ENCODE results near the gene TMEM151B.

Gene TMEM151B

GRCh38 chr6:44258921-44259320, 11.3 kb upstream of the TMEM151B start:
- H3K27ac ChIP-seq: no peak overlapping the region
- TF ChIP-seq ZFX (IDR thresholded peaks at IDR 0.05): no peak
- TF ChIP-seq, protein P1, sequence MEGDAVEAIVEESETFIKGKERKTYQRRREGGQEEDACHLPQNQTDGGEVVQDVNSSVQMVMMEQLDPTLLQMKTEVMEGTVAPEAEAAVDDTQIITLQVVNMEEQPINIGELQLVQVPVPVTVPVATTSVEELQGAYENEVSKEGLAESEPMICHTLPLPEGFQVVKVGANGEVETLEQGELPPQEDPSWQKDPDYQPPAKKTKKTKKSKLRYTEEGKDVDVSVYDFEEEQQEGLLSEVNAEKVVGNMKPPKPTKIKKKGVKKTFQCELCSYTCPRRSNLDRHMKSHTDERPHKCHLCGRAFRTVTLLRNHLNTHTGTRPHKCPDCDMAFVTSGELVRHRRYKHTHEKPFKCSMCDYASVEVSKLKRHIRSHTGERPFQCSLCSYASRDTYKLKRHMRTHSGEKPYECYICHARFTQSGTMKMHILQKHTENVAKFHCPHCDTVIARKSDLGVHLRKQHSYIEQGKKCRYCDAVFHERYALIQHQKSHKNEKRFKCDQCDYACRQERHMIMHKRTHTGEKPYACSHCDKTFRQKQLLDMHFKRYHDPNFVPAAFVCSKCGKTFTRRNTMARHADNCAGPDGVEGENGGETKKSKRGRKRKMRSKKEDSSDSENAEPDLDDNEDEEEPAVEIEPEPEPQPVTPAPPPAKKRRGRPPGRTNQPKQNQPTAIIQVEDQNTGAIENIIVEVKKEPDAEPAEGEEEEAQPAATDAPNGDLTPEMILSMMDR (conservative IDR thresholded peaks at IDR 0.05): no peak

DNA sequence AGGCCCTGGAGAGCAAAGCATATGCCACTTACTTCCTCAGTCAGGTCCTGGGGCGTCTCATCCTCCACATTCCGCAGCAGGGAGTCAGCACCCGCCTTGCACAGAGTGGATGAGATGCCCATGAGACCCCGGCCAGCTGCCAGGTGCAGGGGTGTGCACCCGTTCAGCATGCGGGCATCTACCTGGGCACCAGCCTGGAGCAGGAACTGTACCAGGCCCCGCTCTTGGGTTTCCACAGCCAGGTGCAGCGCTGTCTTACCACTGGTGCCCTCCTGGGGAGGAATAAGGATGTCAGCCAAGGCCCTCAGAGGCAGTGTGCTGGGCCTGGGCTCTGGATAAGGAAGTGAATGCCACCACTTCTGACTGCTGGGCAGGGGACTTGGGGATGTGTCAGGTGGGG, 10.2 kb upstream of the TMEM151B start:
- no peak for TF ChIP-seq ZFX (IDR thresholded peaks at IDR 0.05)
- TF ChIP-seq, protein P1 (conservative IDR thresholded peaks at IDR 0.05): no peak
- H3K27ac ChIP-seq: no peak overlapping the region

- no peak for TF ChIP-seq ZFX (IDR thresholded peaks at IDR 0.05)
- TF ChIP-seq, protein P1 (conservative IDR thresholded peaks at IDR 0.05): no peak
- no peak overlapping the region for H3K27ac ChIP-seq
Measured at GRCh38 chr6:44260451-44261297, 9.6 kb upstream of the TMEM151B start.

DNA sequence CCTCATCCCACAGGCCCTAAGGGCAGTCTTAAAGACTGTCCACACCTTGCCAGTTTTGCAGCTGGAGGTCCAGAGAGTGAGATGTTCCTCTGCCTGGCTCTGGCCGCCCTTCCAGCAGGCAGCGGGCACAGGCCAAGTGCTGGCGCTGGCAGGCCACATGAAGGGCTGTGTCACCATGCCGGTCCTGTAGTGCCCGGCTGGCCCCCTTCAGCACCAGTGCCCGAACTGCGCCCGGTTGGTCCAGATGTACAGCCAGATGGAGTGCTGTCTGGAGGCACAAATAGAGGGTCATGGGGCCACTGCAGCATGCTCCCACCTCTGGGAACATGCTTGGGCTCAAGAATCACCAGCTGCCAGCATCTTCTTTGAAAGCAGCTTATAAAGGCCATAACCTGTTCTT, 8.7 kb upstream of the TMEM151B start:
- H3K27ac ChIP-seq: no peak overlapping the region
- TF ChIP-seq, protein P1 (conservative IDR thresholded peaks at IDR 0.05): no peak
- no peak for TF ChIP-seq ZFX (IDR thresholded peaks at IDR 0.05)

DNA sequence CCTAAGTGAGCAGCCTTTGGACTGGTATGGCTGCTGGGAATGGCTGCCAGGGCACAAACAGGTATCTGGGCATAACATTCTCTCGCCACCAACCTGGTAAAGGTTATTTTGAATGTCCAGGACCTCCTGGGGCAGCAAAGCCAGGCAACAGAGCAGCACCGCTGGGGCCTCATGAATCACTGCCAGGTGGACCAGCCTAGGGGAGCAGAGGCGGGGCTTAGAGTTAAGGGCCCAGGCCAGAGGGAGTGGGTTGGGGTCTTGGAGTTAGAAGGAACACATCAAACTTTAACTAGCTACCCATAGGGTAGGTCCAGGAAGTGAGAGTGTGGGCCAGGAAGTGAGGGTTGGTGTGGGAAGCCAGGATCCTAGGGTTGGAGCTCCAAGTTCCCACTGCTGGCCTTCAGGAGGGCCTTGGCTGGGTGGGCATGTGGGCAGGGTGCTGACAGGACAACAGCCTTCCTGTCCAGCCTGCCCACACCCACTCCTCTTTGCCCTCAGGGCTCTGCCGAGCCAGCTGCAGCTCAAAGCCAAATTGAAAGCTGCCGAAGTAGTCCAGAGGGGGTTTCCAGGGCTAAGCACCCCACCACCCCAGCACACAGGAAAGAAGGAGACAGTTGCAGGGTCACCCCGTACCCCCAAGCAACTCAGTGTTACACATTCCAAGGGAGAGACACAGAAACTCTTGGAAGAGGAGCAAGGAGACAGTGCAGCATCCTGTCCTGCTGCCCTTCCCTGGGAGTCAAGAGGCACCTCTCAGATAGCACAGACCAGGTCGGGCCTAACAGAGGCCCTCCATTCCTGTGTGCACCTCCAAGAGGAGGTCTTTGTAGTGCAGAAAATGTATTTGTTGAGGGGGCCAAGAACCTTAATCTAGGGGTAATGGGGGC, 7.5 kb upstream of the TMEM151B start:
- no peak for TF ChIP-seq ZFX (IDR thresholded peaks at IDR 0.05)
- TF ChIP-seq, protein P1 (conservative IDR thresholded peaks at IDR 0.05): no peak
- H3K27ac ChIP-seq: no peak overlapping the region

- TF ChIP-seq, protein P1 (conservative IDR thresholded peaks at IDR 0.05): no peak
- H3K27ac ChIP-seq: no peak overlapping the region
Measured at GRCh38 chr6:44263354-44264100, 6.7 kb upstream of the TMEM151B start.
